K562 (cell line): ENCODE measurements around the gene TDRKH. TPM values are rescaled to one million over a fixed set of nuclear protein-coding genes. Genes with fewer than 3 reads are reported as not detected.
A peak's percentile ranks its signal among the peaks of the same experiment; 100 is the strongest.

ENCODE experiments used
- GTF3C2 ChIP-seq: IDR thresholded peaks from 3 replicates; pipeline ENCODE4 v1.6.1; 2011; ENCODE audit warnings: borderline replicate concordance, mild to moderate bottlenecking, moderate library complexity; ENCODE audit not compliant: insufficient read length; ENCODE audit errors: extremely low read depth
- HDAC2 ChIP-seq: fragments of 450-650 bp; IDR thresholded peaks from 2 replicates; pipeline ENCODE4 v1.6.1; 2016; ENCODE audit warnings: mild to moderate bottlenecking
- LCOR ChIP-seq: sonication (generic); formaldehyde crosslinking; IDR thresholded peaks from 2 replicates; pipeline ENCODE4 v1.8.0; 2022; ENCODE audit warnings: mild to moderate bottlenecking, missing genetic modification reagents
- MCM3 ChIP-seq: fragments of 450-650 bp; IDR thresholded peaks from 2 replicates; pipeline ENCODE4 v1.6.1; 2016
- NFIC ChIP-seq: fragments of 450-650 bp; IDR thresholded peaks from 2 replicates; pipeline ENCODE4 v1.6.1; 2017; ENCODE audit warnings: mild to moderate bottlenecking, inconsistent platforms
- NFRKB ChIP-seq: fragments of 450-650 bp; IDR thresholded peaks from 2 replicates; pipeline ENCODE4 v1.6.1; 2016; ENCODE audit warnings: low read depth
- SAP30 ChIP-seq: fragments of 200-600 bp; sonication (generic); IDR thresholded peaks from 2 replicates; pipeline ENCODE4 v1.6.1; 2012; ENCODE audit warnings: borderline replicate concordance, low read depth, mild to moderate bottlenecking, moderate library complexity, low read length, control low read depth, inconsistent platforms; ENCODE audit not compliant: insufficient read depth, poor library complexity, severe bottlenecking
- SMAD4 ChIP-seq: fragments of 250-450 bp; sonication (Bioruptor Pico); conservative IDR thresholded peaks from 2 replicates; pipeline ENCODE4 v1.8.0; 2021; ENCODE audit warnings: inconsistent platforms, mild to moderate bottlenecking, moderate library complexity
- SMARCA4 ChIP-seq: fragments of 450-650 bp; IDR thresholded peaks from 2 replicates; pipeline ENCODE4 v1.6.1; 2016
- SP1 ChIP-seq: sonication (generic); formaldehyde crosslinking; IDR thresholded peaks from 2 replicates; pipeline ENCODE4 v1.8.1; 2022; ENCODE audit warnings: mild to moderate bottlenecking, missing genetic modification reagents
- SRSF1 ChIP-seq: fragments of 200-400 bp; formaldehyde crosslinking; IDR thresholded peaks from 2 replicates; pipeline ENCODE4 v1.6.1; 2017; ENCODE audit warnings: mild to moderate bottlenecking, low read depth, low read length, moderate library complexity
- TCF3 ChIP-seq: sonication (generic); formaldehyde crosslinking; IDR thresholded peaks from 2 replicates; pipeline ENCODE4 v1.4.0; 2020; ENCODE audit warnings: mild to moderate bottlenecking, missing genetic modification reagents
- TCF7 ChIP-seq: sonication (generic); IDR thresholded peaks from 2 replicates; pipeline ENCODE4 v1.6.1; 2016; ENCODE audit warnings: antibody characterized with exemption, borderline replicate concordance
- THRAP3 ChIP-seq: fragments of 450-650 bp; IDR thresholded peaks from 2 replicates; pipeline ENCODE4 v1.6.1; 2016; ENCODE audit warnings: mild to moderate bottlenecking, inconsistent platforms, borderline replicate concordance
- XRCC4 ChIP-seq: IDR thresholded peaks from one replicate; pipeline ENCODE4 v1.6.1; 2011; ENCODE audit not compliant: insufficient read depth, insufficient read length; ENCODE audit errors: extremely low read depth
- ZFP30 ChIP-seq: fragments of 250-450 bp; sonication (Bioruptor Pico); IDR thresholded peaks from 2 replicates; pipeline ENCODE4 v1.8.0; 2022; ENCODE audit warnings: moderate library complexity, mild to moderate bottlenecking, inconsistent platforms, borderline replicate concordance
- ZFX ChIP-seq: sonication (generic); formaldehyde crosslinking; IDR thresholded peaks from 2 replicates; pipeline ENCODE4 v1.8.0; 2022; ENCODE audit warnings: mild to moderate bottlenecking, missing genetic modification reagents, moderate library complexity
- ZNF146 ChIP-seq: IDR thresholded peaks from one replicate; pipeline ENCODE4 v1.6.1; 2018; ENCODE audit warnings: missing compliant biosample characterization; ENCODE audit not compliant: unreplicated experiment
- ZNF24 ChIP-seq: fragments of 450-650 bp; IDR thresholded peaks from 2 replicates; pipeline ENCODE4 v1.6.1; 2016
- ZNF766 ChIP-seq: fragments of 200-800 bp; sonication (Bioruptor generic); conservative IDR thresholded peaks from 2 replicates; pipeline ENCODE4 v1.6.1; 2016; ENCODE audit warnings: missing genetic modification characterization, missing compliant biosample characterization
- polyA plus RNA-seq, 8 experiments: library from polyadenylated mRNA; depleted of rRNA in 4 of 8; stranded (reverse) in 5 of 8; unstranded in 3 of 8; fragments of >200 nt; fragmentation: Nextera tagmentation in 2 of 8; fragmentation: Illumina TruSeq in 1 of 8; extraction: Ambion mirVana in 2 of 8; extraction: Trizol in 1 of 8; gene quantifications; 2 replicates each; pipeline versions ENCODE4 v1.2.1 to v1.2.3, GENCODE V29; 2011 to 2014; ENCODE audit warnings: inconsistent platforms in 1 of 8, missing spikeins in 1 of 8
- total RNA-seq, 7 experiments: library from RNA; depleted of rRNA in 6 of 7; stranded (reverse); fragments of >200 nt in 6 of 7; fragmentation: Illumina TruSeq in 2 of 7; extraction: Trizol in 2 of 7; gene quantifications; 2 replicates each; pipeline versions ENCODE4 v1.2.1 to v1.2.3, GENCODE V29; 2011 to 2021; ENCODE audit warnings: low replicate concordance in 1 of 7
- TF ChIP-seq, protein P1 (sequence below): sonication (generic); formaldehyde crosslinking; IDR thresholded peaks from 2 replicates; pipeline ENCODE4 v1.8.0; 2022; ENCODE audit warnings: missing genetic modification reagents, mild to moderate bottlenecking, moderate library complexity, borderline replicate concordance
- TF ChIP-seq, protein P2 (sequence below): fragments of 450-650 bp; IDR thresholded peaks from 2 replicates; pipeline ENCODE4 v1.7.1; 2018; ENCODE audit warnings: mild to moderate bottlenecking, low read depth; ENCODE audit not compliant: partially characterized antibody

Gene TDRKH
- total and polyA plus RNA-seq, 9 of the 15 experiments (the other 6 are each of a cell fraction or from before 2014, with no cell fraction given) = 4.3 to 21.3 (median 8.4) TPM

DNA sequence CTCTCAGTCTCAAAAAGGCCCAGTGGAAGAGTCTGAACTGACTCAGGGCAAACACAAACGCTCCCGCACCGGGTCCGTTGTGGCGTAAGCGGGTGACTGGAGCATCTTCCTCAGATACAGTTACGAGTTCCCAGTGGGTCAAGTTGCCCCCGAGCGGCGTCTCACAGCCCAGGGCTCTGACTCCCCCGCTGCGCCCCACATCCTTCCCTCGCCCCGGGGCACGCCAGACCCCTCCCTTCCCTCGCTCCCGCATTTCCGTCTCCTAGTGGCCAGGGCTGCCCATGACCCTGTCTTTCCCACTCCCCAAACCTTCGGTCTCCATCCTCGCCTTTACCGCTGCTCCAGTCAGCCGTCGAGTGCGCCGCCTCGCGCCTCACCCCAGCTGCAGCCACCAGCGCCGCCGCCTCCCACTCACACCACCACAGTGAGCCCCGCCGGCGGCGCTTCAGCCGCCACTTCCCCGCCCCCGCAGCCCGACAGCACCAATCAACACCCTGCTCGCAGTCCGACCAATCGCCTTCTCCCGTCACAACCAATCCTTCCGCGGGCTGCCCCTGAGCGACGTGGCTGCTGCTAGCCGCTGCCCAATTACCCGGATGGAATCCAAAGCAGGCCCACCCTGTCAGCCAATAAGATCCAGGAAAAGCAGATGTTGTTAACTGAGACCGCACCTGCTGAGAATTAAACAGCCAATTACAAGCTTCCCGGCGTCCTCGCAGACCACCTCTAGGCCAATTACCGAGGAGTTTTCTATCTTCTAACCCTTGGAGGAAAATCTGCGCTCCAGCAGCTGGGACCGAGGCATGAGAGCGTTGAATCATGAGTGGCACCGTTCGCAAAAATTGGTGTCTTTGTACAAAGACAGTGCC is at the start of gene TDRKH (continued):
- TF ChIP-seq ZNF146 (peak; percentile 35), ZFX (CRISPR knock-in tag) (peak; percentile 39; the same call in 1 of the 2 replicates), SRSF1 (no peak), TCF7 (no peak; the same call in 1 of the 2 replicates), NFRKB (no peak), SP1 (peak; percentile 85), TCF3 (CRISPR knock-in tag) (peak; percentile 29; the same call in 1 of the 2 replicates), NFIC (peak; percentile 75), GTF3C2 (no peak), ZNF24 (no peak; the same call in 1 of the 2 replicates), SAP30 (no peak), ZFP30 (CRISPR knock-in tag) (no peak), XRCC4 (no peak), THRAP3 (no peak), ZNF766 (CRISPR knock-in tag) (peak; percentile 54; the same call in 1 of the 2 replicates), LCOR (CRISPR knock-in tag) (peak; percentile 89; the same call in 1 of the 2 replicates), SMAD4 (peak; percentile 90), MCM3 (no peak), SMARCA4 (peak; percentile 50; the same call in 1 of the 2 replicates), HDAC2 (peak; percentile 100)
- TF ChIP-seq, protein P1, sequence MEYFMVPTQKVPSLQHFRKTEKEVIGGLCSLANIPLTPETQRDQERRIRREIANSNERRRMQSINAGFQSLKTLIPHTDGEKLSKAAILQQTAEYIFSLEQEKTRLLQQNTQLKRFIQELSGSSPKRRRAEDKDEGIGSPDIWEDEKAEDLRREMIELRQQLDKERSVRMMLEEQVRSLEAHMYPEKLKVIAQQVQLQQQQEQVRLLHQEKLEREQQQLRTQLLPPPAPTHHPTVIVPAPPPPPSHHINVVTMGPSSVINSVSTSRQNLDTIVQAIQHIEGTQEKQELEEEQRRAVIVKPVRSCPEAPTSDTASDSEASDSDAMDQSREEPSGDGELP (CRISPR knock-in tag) = peak; percentile 97
- TF ChIP-seq, protein P2, sequence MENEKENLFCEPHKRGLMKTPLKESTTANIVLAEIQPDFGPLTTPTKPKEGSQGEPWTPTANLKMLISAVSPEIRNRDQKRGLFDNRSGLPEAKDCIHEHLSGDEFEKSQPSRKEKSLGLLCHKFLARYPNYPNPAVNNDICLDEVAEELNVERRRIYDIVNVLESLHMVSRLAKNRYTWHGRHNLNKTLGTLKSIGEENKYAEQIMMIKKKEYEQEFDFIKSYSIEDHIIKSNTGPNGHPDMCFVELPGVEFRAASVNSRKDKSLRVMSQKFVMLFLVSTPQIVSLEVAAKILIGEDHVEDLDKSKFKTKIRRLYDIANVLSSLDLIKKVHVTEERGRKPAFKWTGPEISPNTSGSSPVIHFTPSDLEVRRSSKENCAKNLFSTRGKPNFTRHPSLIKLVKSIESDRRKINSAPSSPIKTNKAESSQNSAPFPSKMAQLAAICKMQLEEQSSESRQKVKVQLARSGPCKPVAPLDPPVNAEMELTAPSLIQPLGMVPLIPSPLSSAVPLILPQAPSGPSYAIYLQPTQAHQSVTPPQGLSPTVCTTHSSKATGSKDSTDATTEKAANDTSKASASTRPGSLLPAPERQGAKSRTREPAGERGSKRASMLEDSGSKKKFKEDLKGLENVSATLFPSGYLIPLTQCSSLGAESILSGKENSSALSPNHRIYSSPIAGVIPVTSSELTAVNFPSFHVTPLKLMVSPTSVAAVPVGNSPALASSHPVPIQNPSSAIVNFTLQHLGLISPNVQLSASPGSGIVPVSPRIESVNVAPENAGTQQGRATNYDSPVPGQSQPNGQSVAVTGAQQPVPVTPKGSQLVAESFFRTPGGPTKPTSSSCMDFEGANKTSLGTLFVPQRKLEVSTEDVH = peak; percentile 52
